Erythroblast (primary cell): ENCODE measurements around the gene POP7.

ENCODE experiments used
- GATA1 ChIP-seq: IDR thresholded peaks from 2 replicates; pipeline ENCODE4 v1.6.1; 2011; ENCODE audit warnings: low read depth, mild to moderate bottlenecking, control low read depth, low read length, moderate library complexity
- POLR2A ChIP-seq: IDR thresholded peaks from 2 replicates; pipeline ENCODE4 v1.6.1; 2011; ENCODE audit warnings: mild to moderate bottlenecking, low read length

DNA sequence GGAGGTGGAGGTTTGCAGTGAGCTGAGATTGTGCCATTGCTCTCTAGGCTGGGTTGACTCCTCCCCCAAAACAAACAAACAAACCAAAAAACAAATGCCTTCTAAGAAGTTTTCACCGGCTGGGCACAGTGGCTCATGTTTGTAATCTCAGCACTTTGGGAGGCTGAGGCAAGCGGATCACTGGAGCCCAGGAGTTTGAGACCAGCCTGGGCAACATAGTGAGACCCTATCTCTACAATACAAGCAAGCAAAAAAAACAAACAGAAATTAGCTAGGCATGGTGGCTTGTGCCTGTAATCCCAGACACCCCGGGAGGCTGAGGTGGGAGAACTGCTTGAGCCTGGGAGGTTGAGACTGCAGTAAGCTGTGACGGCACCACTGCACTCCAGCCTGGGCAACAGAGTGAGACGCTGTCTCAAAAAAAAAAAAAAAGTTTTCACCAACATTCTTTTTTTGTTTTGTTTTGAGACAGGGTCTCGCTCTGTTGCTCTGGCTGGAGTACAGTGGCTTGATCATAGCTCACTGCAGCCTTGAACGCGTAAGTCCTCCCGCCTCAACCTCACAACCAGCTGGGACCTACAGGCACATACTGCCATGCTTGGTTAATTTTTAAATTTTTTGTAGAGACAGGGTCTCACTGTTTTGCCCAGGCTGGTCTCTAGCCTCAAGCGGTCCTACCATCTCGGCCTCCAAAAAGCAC lies 26.2 kb downstream of the POP7 start:
- no peak for TF ChIP-seq POLR2A
- no peak for TF ChIP-seq GATA1
